ENCODE data around the gene MAPRE2. TPM values are rescaled to one million over a fixed set of nuclear protein-coding genes. Genes with fewer than 3 reads are reported as not detected.
A peak's percentile ranks its signal among the peaks of the same experiment; 100 is the strongest.

The MAPRE2 gene
- total RNA-seq, 2 experiments from 2014 or later = 70.7 to 72.7 TPM

GRCh38 chr18:35040638-35040987 lies 600 bp upstream of the MAPRE2 start:
- ChIA-PET CTCF (interaction anchor here (0.7 to 3.7 kb wide), 5 partner anchors 10 to 103 kb away, joined by 3 to 69 read pairs (median 3); no protein-coding TSS in a partner anchor), POLR2A (interaction anchor here (0.6 to 2.7 kb wide), 11 partner anchors 9 to 248 kb away, joined by 3 to 27 read pairs (median 4); no protein-coding TSS in a partner anchor)
- no peak for TF ChIP-seq CTCF (IDR thresholded peaks at IDR 0.05)
- no peak for DNase-seq
- intact Hi-C loops (cut with micrococcal nuclease) = loop anchor here (5.0 to 10.0 kb wide), 3 partner anchors 63 to 304 kb away; partner anchors contain the start of gene ZNF24
- H3K4me1 Mint-ChIP-seq (ENCODE audit: low read depth) = peaks cover 50% of the 10 kb centered on the region
- peaks cover 7% of the 10 kb centered on the region for H3K36me3 Mint-ChIP-seq (ENCODE audit: low read depth)
- no peak for ATAC-seq
- H3K4me3 Mint-ChIP-seq = peak overlapping the region; percentile 85
- no peaks in the 10 kb centered on the region for H3K27me3 Mint-ChIP-seq
- H3K27ac Mint-ChIP-seq = peak overlapping the region; percentile 98
- no peaks in the 10 kb centered on the region for H3K9me3 Mint-ChIP-seq

DNA sequence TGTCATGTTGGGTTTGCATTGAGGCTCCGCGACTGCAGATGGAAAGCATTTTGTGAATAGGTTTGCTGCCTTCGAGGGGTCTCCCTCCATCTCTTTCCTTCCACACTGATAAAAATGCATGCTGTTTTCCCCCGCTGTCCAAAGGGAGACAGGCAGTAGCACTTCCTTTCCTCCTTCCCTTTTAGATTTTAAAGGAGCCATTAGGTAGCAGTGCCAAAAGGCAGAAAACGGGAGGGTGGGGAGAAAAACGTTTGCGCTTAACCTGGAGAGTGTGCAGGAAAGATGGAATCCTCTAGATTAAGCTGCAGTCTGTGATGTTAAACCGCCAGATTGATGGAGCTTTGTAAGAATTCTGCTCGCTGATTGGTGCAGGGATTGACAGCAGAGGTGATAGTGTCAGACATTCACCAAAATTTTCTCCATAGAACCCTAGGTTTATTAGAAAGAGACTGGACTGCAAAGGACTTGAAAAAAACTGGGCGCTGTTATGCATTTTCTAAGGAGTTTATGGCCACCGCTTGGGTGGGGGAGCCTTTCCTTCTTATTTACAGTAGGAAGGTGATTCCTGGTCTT lies 688 bp downstream of the MAPRE2 start:
- CTCF ChIA-PET = interaction anchor here (1.0 to 3.7 kb wide), 5 partner anchors 13 to 345 kb away, joined by 3 to 69 read pairs (median 3); no protein-coding TSS in a partner anchor
- Mint-ChIP-seq H3K27me3 (no peaks in the 10 kb centered on the region), H3K4me3 (peak overlapping the region; percentile 85)

GRCh38 chr18:35042389-35043071 lies 1.3 kb downstream of the MAPRE2 start:
- Mint-ChIP-seq H3K27me3 (no peaks in the 10 kb centered on the region), H3K36me3 (ENCODE audit: low read depth) (peaks cover 10% of the 10 kb centered on the region), H3K27ac (peak overlapping the region; percentile 98), H3K4me3 (peak overlapping the region; percentile 85), H3K9me3 (no peaks in the 10 kb centered on the region), H3K4me1 (ENCODE audit: low read depth) (peaks cover 67% of the 10 kb centered on the region)
- POLR2A ChIA-PET = interaction anchor here (0.9 to 2.7 kb wide), 6 partner anchors 8 to 313 kb away, joined by 3 to 27 read pairs (median 4); no protein-coding TSS in a partner anchor
- ATAC-seq = peak; percentile 48
- CTCF ChIA-PET = interaction anchor here (1.0 to 3.7 kb wide), 5 partner anchors 14 to 344 kb away, joined by 3 to 69 read pairs (median 3); no protein-coding TSS in a partner anchor
- DNase-seq = no peak
- intact Hi-C loops (cut with micrococcal nuclease) = loop anchor here (5.0 to 10.0 kb wide), 3 partner anchors 65 to 302 kb away; partner anchors contain the start of gene ZNF24
- no peak for TF ChIP-seq CTCF (IDR thresholded peaks at IDR 0.05)

More for the DNA sequence above, 688 bp downstream of the MAPRE2 start:
- peak; percentile 46 for DNase-seq
- intact Hi-C loops (cut with micrococcal nuclease) = loop anchor here (5.0 to 10.0 kb wide), 3 partner anchors 65 to 303 kb away; partner anchors contain the start of gene ZNF24
- ATAC-seq = peak; percentile 11
- no peak for TF ChIP-seq CTCF (IDR thresholded peaks at IDR 0.05)
- H3K27ac Mint-ChIP-seq = peak overlapping the region; percentile 98
- peaks cover 7% of the 10 kb centered on the region for H3K36me3 Mint-ChIP-seq (ENCODE audit: low read depth)
- POLR2A ChIA-PET = interaction anchor here (0.7 to 2.7 kb wide), 11 partner anchors 9 to 314 kb away, joined by 3 to 27 read pairs (median 4); no protein-coding TSS in a partner anchor
- H3K9me3 Mint-ChIP-seq = no peaks in the 10 kb centered on the region
- peaks cover 61% of the 10 kb centered on the region for H3K4me1 Mint-ChIP-seq (ENCODE audit: low read depth)

GRCh38 chr18:35043207-35043606 lies 2.0 kb downstream of the MAPRE2 start:
- Mint-ChIP-seq H3K4me1 (ENCODE audit: low read depth) (peaks cover 72% of the 10 kb centered on the region), H3K9me3 (peaks cover 5% of the 10 kb centered on the region), H3K36me3 (ENCODE audit: low read depth) (peaks cover 16% of the 10 kb centered on the region), H3K27me3 (no peaks in the 10 kb centered on the region), H3K4me3 (peak overlapping the region; percentile 85), H3K27ac (peak overlapping the region; percentile 98)
- ChIA-PET POLR2A (no interaction called here), CTCF (interaction anchor here (1.0 to 1.2 kb wide), 3 partner anchors 54 to 343 kb away, joined by 3 read pairs; no protein-coding TSS in a partner anchor)
- peak; percentile 34 for DNase-seq
- no peak for TF ChIP-seq CTCF (IDR thresholded peaks at IDR 0.05)
- ATAC-seq = no peak
- intact Hi-C loops (cut with micrococcal nuclease) = loop anchor here (5.0 to 10.0 kb wide), 3 partner anchors 66 to 302 kb away; partner anchors contain the start of gene ZNF24

Data from activated CD8-positive, alpha-beta T cell treated with anti-CD3 and anti-CD28 coated beads for 36 hours (primary cell).